Globus pallidus (tissue), 1 donor: ENCODE measurements around the gene ZBTB49.

Experiments used
- DNase-seq: peaks from one replicate; pipeline ENCODE4 v3.0.0-alpha.2; 2015; ENCODE audit warnings: low spot score

The ZBTB49 gene

GRCh38 chr4:4358093-4358854 lies 68.2 kb downstream of the ZBTB49 start:
- no peak for DNase-seq

GRCh38 chr4:4361883-4362282 lies 71.8 kb downstream of the ZBTB49 start:
- no peak for DNase-seq

DNA sequence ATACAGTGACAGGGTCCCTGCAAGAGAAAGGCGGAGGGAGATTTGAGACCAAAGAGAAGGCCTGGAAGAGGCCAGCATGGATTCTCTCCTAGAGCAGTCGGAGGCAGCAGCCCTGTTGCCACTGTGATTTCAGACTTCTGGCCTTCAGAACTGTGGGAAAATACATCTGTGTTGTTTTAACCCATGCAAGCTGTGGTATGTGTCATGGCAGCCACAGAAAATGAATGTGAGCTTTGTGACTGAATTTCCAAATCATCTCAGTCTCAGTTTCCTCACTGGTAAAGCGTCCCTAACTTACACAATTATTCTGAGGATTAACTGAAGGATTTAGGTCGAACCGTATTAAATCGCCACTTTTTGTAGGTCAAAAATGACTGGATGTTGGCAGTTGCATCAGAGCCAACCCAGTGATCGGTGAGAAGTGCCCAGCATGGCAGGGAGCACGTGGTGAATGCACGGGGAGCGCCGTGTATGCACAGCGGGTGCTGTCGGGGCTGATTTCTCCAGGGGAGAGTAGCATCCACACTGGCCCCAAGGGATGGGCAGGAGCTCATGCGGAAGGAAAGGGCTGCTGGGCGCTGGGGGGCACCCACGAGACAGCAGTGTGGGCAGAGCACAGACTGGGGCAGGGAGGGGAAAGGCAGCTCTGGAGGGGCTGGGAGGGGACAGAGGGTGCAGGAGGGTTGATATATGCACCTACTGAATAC lies 73.1 kb downstream of the ZBTB49 start:
- no peak for DNase-seq

GRCh38 chr4:4364061-4364460 lies 74.0 kb downstream of the ZBTB49 start:
- no peak for DNase-seq

- no peak for DNase-seq
These were observed 74.6 kb downstream of the ZBTB49 start for GRCh38 chr4:4364486-4365208.

GRCh38 chr4:4368809-4369580 lies 78.9 kb downstream of the ZBTB49 start:
- no peak for DNase-seq
